GM18505 (cell line): ENCODE data around the gene ARID3B.

Experiments used
- ATAC-seq: cut with Tn5 transposase; IDR thresholded peaks from one replicate; pipeline ENCODE4 v1.9.1; 2021; ENCODE audit not compliant: unreplicated experiment
- POLR2A ChIP-seq: IDR thresholded peaks from 4 replicates; pipeline ENCODE4 v1.6.1; 2011; ENCODE audit warnings: borderline replicate concordance; ENCODE audit not compliant: insufficient read depth, insufficient read length; ENCODE audit errors: extremely low read depth

Gene ARID3B

DNA sequence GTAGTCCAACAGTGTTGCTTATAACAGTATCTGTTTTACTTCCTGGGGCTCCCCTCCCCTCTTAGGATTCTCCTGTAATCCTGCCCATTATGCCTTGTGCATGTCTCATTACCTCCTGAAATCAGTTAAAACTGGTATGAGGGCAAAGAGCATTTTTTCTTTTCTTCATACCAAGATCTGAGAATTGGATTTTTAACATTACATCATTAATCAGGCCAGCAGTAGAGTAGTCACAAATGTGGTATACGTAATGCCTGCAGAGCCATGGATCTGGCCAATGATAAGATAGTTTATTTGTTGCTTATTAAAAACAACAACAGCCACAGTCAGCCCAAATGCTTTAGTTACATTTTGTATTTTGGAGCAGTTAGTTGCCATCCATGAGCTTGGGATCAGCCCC lies 23.2 kb downstream of the ARID3B start:
- ATAC-seq, result no peak
- no peak for TF ChIP-seq POLR2A

- ATAC-seq, result no peak
- TF ChIP-seq POLR2A, result no peak
These were observed 24.5 kb downstream of the ARID3B start for GRCh38 chr15:74565381-74566085.

- TF ChIP-seq POLR2A, result no peak
- no peak for ATAC-seq
These were observed 27.6 kb downstream of the ARID3B start for GRCh38 chr15:74568594-74568993.

DNA sequence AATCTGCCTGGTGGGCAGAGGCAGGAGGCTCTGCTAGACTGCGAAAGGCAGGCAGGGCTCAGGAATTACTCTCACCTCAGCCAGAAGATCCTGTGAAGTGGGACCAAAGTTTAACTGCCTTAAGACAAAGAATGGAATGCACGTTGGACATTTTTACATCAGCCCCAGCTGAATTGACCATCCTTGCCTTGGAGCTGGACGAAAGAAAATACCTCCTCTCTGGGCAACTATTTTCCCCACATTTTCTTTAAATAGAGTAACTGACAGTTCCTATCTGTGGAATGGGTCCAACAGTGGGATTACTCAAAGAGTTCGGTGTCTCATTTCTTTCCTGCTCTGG lies 28.7 kb downstream of the ARID3B start:
- no peak for TF ChIP-seq POLR2A

GRCh38 chr15:74571191-74571590 lies 30.2 kb downstream of the ARID3B start:
- no peak for ATAC-seq
- no peak for TF ChIP-seq POLR2A

More for the DNA sequence above, 28.7 kb downstream of the ARID3B start:
- ATAC-seq, result no peak

DNA sequence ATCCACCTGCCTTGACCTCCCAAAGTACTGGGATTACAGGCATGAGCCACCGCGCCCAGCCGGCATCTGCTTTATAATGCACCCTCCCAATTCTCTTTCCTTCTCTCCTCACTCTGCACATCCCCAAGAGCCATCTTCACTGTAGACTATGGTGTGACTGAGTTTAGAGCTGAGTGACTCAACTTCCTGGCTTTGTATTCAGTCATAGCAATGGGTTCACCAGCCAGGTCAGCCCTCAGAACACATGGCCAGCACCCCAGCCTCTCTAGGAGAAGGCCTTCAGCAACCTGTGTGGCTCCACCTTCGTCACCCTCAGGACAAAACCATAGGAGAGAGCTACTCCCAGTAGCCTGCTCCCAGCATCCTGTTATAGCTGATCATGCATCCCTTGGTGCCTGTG lies 33.0 kb downstream of the ARID3B start:
- TF ChIP-seq POLR2A, result no peak
- ATAC-seq, result no peak

DNA sequence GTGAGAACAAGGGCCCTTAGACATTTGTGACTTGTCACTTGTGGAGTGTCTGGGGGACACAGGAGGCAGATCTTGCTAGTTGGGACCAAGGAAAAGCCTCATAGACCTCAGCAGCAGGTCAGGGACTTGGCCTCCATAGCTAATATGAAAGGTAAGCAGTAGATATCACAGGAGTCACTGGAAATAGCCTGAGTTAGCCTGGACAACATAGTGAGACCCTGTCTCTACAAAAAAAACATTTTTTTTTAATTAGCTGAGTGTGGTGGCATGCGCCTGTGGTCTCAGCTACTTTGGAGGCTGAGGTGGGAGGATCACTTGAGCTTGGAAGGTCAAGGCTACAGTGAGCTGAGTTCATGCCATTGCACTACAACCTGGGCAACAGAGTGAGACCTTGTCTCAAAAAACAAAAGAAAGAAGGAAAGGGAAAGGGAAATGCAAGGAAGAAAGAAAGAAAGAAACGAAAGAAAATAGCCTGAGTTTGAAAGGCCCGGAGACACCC lies 37.5 kb downstream of the ARID3B start:
- TF ChIP-seq POLR2A, result no peak
- ATAC-seq, result no peak

- TF ChIP-seq POLR2A, result no peak
- ATAC-seq, result no peak
These were observed 38.0 kb downstream of the ARID3B start for GRCh38 chr15:74579001-74579400.

DNA sequence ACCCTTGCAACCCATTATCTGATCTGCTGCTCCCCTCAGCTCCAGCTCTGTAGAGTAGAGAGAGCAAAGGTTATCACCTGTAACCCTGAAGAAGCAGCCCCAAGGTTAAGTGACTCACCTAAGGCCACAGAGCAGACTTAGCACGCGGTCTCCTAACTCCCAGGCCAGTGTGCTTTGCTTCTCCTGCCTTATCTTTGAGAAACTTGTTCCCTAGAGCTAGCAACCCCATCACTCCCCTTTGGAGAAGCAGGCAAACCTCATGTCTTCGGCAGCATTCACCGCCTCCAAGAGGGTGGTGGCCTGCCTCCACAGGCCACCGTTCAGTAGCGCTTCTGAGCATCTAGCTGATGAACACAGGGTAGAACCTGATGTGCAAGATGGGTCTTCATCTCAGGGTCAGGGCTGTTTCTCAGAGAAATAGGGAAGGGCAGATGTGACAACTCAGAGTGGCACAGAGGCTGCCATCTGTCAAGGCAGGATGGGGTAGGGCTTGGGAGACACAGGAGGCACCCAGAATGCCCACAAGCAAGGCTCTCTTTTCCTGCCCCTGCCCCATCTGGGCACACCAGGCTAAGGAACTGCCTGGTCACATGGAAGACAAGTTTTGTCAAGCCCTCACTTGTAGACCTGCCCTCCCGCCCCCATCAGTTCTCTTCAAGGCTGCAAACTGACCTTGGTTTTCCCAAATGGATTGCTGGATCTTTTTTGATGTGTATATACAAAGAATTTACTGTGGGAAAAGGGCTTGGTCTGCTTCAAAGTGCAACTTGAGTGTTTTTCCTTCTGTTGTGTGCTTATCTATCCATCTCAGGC lies 39.7 kb downstream of the ARID3B start:
- no peak for TF ChIP-seq POLR2A
- ATAC-seq, result no peak

DNA sequence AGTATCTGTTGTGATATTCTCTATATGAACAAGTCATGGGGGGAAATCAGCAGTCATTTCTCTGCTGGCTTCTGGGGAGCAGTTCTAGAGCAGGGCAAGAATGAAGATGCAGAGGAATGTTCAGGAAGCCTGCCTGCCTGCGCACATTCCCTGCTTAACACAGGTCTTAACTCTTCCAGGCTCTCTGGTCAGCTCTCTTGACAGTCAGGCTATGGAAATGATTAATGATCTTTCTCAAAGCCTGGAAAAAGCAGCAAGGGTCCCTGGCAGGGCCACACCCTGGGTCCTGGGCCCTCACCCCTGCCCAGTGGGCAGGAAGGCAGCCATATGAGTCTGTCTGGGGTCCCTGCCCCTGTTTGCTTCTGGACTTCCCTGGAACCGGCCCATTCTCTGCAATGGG lies 43.2 kb downstream of the ARID3B start:
- no peak for ATAC-seq
- no peak for TF ChIP-seq POLR2A

GRCh38 chr15:74584779-74585178 lies 43.8 kb downstream of the ARID3B start:
- no peak for ATAC-seq
- no peak for TF ChIP-seq POLR2A

DNA sequence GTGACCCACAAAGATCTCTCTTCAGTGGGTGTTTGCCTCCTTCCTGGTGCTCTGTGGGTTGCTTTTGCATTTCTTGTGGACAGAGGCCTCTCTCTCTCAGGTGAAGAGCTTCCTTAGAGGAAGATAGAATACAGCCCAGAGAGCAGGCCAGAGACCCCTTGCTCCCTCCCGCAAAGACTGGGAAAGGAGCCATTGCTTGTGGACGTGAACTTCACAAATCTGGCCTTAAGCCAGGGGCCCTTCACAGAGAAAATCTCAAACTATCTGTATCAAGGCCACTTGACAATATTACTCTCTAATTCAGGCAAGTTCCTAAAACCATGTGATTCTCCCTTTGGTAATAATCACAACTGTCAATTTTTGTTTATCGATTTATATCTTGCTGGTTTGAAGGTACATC lies 44.2 kb downstream of the ARID3B start:
- no peak for TF ChIP-seq POLR2A
- ATAC-seq, result no peak

GRCh38 chr15:74585857-74586256 lies 44.8 kb downstream of the ARID3B start:
- no peak for ATAC-seq
- TF ChIP-seq POLR2A, result no peak

- ATAC-seq, result no peak
- TF ChIP-seq POLR2A, result no peak
These were observed 48.8 kb downstream of the ARID3B start for GRCh38 chr15:74589826-74590225.

DNA sequence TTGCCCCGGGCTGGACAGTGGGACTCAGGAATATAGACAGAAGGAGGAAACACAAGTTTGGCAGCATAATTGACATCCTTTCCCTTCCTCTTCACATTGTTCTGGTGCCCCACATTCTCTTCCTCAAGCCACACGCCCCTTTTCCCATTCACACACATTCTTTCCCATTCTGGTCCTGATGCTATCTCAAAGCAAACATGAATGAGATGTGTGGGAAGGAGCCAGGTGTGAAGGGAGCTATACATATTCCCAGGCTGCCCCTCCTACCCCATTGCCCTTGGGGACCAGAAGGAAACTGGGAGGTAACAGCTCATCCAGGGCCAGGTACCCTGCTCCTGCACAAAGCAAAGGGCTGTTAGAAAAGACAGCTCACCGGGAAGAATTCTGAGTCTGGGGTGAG lies 51.2 kb downstream of the ARID3B start:
- no peak for ATAC-seq
- TF ChIP-seq POLR2A, result no peak

DNA sequence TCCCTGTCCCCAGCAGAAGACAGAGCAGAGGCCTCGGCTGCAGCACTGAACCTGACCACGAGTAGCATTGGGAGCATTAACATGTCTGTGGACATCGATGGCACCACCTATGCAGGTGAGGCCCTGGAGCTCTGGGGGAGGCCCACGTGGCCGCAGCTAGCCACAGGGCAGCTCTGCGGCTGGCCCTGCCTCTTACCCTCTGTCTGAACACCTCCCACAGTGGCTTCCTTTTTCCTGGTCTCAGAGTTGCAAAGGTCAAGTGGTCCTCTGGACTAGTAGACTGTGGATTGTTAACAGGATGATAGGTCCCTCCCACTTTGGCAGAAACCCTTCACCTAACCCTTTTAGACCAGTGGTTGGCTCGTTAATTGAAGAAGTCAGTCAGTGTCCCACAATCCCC lies 52.1 kb downstream of the ARID3B start:
- no peak for TF ChIP-seq POLR2A
- no peak for ATAC-seq
